Measurements from ENCODE around the gene LEPR.

LEPR gene

GRCh38 chr1:65435987-65436386 lies 15.5 kb downstream of the LEPR start:
- no peak for DNase-seq (ENCODE audit: low read depth)
- TF ChIP-seq CTCF (IDR thresholded peaks at IDR 0.05; ENCODE audit: insufficient read depth, low read depth, low read length, missing control alignments) = no peak
- no peak overlapping the region for H3K4me3 ChIP-seq (ENCODE audit: low read depth, low read length)

GRCh38 chr1:65437616-65438015 lies 17.1 kb downstream of the LEPR start:
- TF ChIP-seq CTCF (IDR thresholded peaks at IDR 0.05; ENCODE audit: insufficient read depth, low read depth, low read length, missing control alignments) = no peak
- no peak for DNase-seq (ENCODE audit: low read depth)
- no peak overlapping the region for H3K4me3 ChIP-seq (ENCODE audit: low read depth, low read length)

- DNase-seq (ENCODE audit: low read depth) = no peak
- TF ChIP-seq CTCF (IDR thresholded peaks at IDR 0.05; ENCODE audit: insufficient read depth, low read depth, low read length, missing control alignments) = no peak
- H3K4me3 ChIP-seq (ENCODE audit: low read depth, low read length) = no peak overlapping the region
Observed at GRCh38 chr1:65440322-65440900, 19.9 kb downstream of the LEPR start.

- no peak overlapping the region for H3K4me3 ChIP-seq (ENCODE audit: low read depth, low read length)
- no peak for TF ChIP-seq CTCF (IDR thresholded peaks at IDR 0.05; ENCODE audit: insufficient read depth, low read depth, low read length, missing control alignments)
- no peak for DNase-seq (ENCODE audit: low read depth)
Observed at GRCh38 chr1:65440915-65441314, 20.4 kb downstream of the LEPR start.

GRCh38 chr1:65441464-65441863 lies 21.0 kb downstream of the LEPR start:
- TF ChIP-seq CTCF (IDR thresholded peaks at IDR 0.05; ENCODE audit: insufficient read depth, low read depth, low read length, missing control alignments) = no peak
- no peak overlapping the region for H3K4me3 ChIP-seq (ENCODE audit: low read depth, low read length)
- DNase-seq (ENCODE audit: low read depth) = no peak

GRCh38 chr1:65442442-65442841 lies 22.0 kb downstream of the LEPR start:
- DNase-seq (ENCODE audit: low read depth) = no peak
- TF ChIP-seq CTCF (IDR thresholded peaks at IDR 0.05; ENCODE audit: insufficient read depth, low read depth, low read length, missing control alignments) = no peak
- H3K4me3 ChIP-seq (ENCODE audit: low read depth, low read length) = no peak overlapping the region

- DNase-seq (ENCODE audit: low read depth) = no peak
- no peak for TF ChIP-seq CTCF (IDR thresholded peaks at IDR 0.05; ENCODE audit: insufficient read depth, low read depth, low read length, missing control alignments)
- no peak overlapping the region for H3K4me3 ChIP-seq (ENCODE audit: low read depth, low read length)
Observed at GRCh38 chr1:65443647-65444046, 23.2 kb downstream of the LEPR start.

Data from GM12865 (cell line).